ENCODE results near the gene MACROH2A1. TPM values are rescaled to one million over a fixed set of nuclear protein-coding genes. Genes with fewer than 3 reads are reported as not detected.

MACROH2A1 gene
- total RNA-seq, 1 donor from 2014 or later, result 123 TPM

DNA sequence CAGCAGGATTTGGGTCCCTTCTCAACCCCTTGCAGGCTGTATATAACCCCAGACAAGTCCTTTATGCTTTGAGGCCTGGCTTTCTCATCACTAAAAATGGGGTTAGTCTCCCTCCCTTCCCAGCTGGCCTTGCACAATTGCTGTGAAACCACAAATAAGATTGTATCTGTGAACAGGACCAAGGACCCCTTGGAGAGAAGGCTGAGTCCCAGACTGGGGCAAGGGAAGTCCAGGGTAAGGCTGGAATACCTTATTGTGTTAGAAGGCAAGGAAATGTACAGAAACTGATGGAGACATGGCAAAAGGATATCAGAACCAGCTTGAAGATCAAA is 11.4 kb downstream of the MACROH2A1 start:
- Mint-ChIP-seq H3K4me3 (ENCODE audit: unreplicated experiment) (no peak overlapping the region), H3K4me1 (ENCODE audit: unreplicated experiment) (peaks cover 36% of the 10 kb centered on the region), H3K27me3 (ENCODE audit: unreplicated experiment) (no peaks in the 10 kb centered on the region), H3K36me3 (ENCODE audit: unreplicated experiment) (peaks cover 34% of the 10 kb centered on the region), H3K27ac (ENCODE audit: unreplicated experiment) (peak overlapping the region; percentile 74), H3K9me3 (ENCODE audit: unreplicated experiment) (no peaks in the 10 kb centered on the region)
- DNase-seq (ENCODE audit: extremely low spot score, unreplicated experiment), result peak; percentile 40
- TF ChIP-seq CTCF (IDR thresholded peaks at IDR 0.05), result no peak

- Mint-ChIP-seq H3K27ac (ENCODE audit: unreplicated experiment) (peak overlapping the region; percentile 74), H3K9me3 (ENCODE audit: unreplicated experiment) (no peaks in the 10 kb centered on the region), H3K4me1 (ENCODE audit: unreplicated experiment) (peaks cover 33% of the 10 kb centered on the region), H3K36me3 (ENCODE audit: unreplicated experiment) (peaks cover 39% of the 10 kb centered on the region), H3K4me3 (ENCODE audit: unreplicated experiment) (no peak overlapping the region), H3K27me3 (ENCODE audit: unreplicated experiment) (no peaks in the 10 kb centered on the region)
- TF ChIP-seq CTCF (IDR thresholded peaks at IDR 0.05), result no peak
- DNase-seq (ENCODE audit: extremely low spot score, unreplicated experiment), result peak; percentile 65
These were observed 12.0 kb downstream of the MACROH2A1 start for GRCh38 chr5:135386886-135387628.

GRCh38 chr5:135386096-135386495 is 12.9 kb downstream of the MACROH2A1 start:
- H3K9me3 Mint-ChIP-seq (ENCODE audit: unreplicated experiment), result no peaks in the 10 kb centered on the region
- peak overlapping the region; percentile 74 for H3K27ac Mint-ChIP-seq (ENCODE audit: unreplicated experiment)
- no peaks in the 10 kb centered on the region for H3K27me3 Mint-ChIP-seq (ENCODE audit: unreplicated experiment)
- DNase-seq (ENCODE audit: extremely low spot score, unreplicated experiment), result no peak
- H3K36me3 Mint-ChIP-seq (ENCODE audit: unreplicated experiment), result peaks cover 40% of the 10 kb centered on the region
- H3K4me1 Mint-ChIP-seq (ENCODE audit: unreplicated experiment), result peaks cover 23% of the 10 kb centered on the region
- no peak for TF ChIP-seq CTCF (IDR thresholded peaks at IDR 0.05)
- H3K4me3 Mint-ChIP-seq (ENCODE audit: unreplicated experiment), result no peak overlapping the region

DNA sequence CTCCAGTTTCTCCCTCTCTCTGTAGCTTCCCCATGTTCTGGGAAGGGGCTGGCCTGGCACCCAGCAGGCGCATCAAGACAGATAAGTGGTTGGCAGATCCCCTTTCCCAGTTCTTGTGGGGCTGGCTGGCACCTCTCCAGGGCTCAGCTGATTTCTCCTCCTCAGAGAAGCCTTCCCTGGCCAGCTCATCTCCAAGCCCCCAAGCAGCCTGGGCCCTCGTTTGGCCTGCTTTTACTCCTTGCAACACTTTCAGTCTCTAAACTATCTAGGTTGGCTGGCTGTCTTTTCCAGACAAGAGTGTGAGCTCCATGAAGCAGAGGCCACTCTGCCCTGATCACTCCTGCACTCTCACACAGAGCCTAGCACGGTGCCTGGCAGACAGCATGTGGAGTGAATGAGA is 13.5 kb downstream of the MACROH2A1 start:
- H3K4me3 Mint-ChIP-seq (ENCODE audit: unreplicated experiment), result no peak overlapping the region
- H3K27me3 Mint-ChIP-seq (ENCODE audit: unreplicated experiment), result no peaks in the 10 kb centered on the region
- no peaks in the 10 kb centered on the region for H3K9me3 Mint-ChIP-seq (ENCODE audit: unreplicated experiment)
- peaks cover 44% of the 10 kb centered on the region for H3K36me3 Mint-ChIP-seq (ENCODE audit: unreplicated experiment)
- no peak for DNase-seq (ENCODE audit: extremely low spot score, unreplicated experiment)
- TF ChIP-seq CTCF (IDR thresholded peaks at IDR 0.05), result no peak
- no peak overlapping the region for H3K27ac Mint-ChIP-seq (ENCODE audit: unreplicated experiment)
- peaks cover 22% of the 10 kb centered on the region for H3K4me1 Mint-ChIP-seq (ENCODE audit: unreplicated experiment)

DNA sequence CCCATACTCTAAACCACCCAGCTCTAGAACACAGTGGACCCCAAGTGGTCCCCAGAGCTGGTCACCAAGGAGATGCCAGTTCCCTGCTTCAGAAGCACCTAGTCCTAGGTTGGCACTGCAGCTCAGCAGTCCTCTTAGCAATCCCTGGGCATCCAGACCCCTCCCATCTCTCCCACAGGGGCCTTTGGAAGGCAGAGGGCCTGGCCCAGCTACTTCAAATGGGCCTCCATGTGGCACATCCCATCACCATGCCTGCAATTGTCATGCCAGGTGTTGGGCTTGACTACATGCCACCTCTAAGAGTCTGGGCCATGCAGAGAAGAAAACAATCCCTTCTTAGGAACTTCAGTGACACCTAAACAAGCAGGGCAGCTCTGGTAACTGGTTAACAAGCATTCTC is 14.1 kb downstream of the MACROH2A1 start:
- H3K9me3 Mint-ChIP-seq (ENCODE audit: unreplicated experiment), result no peaks in the 10 kb centered on the region
- no peaks in the 10 kb centered on the region for H3K27me3 Mint-ChIP-seq (ENCODE audit: unreplicated experiment)
- H3K36me3 Mint-ChIP-seq (ENCODE audit: unreplicated experiment), result peaks cover 48% of the 10 kb centered on the region
- no peak for TF ChIP-seq CTCF (IDR thresholded peaks at IDR 0.05)
- no peak overlapping the region for H3K27ac Mint-ChIP-seq (ENCODE audit: unreplicated experiment)
- peaks cover 24% of the 10 kb centered on the region for H3K4me1 Mint-ChIP-seq (ENCODE audit: unreplicated experiment)
- H3K4me3 Mint-ChIP-seq (ENCODE audit: unreplicated experiment), result no peak overlapping the region
- no peak for DNase-seq (ENCODE audit: extremely low spot score, unreplicated experiment)
